Measurements from ENCODE around the gene ZNF574.

ZNF574 gene

DNA sequence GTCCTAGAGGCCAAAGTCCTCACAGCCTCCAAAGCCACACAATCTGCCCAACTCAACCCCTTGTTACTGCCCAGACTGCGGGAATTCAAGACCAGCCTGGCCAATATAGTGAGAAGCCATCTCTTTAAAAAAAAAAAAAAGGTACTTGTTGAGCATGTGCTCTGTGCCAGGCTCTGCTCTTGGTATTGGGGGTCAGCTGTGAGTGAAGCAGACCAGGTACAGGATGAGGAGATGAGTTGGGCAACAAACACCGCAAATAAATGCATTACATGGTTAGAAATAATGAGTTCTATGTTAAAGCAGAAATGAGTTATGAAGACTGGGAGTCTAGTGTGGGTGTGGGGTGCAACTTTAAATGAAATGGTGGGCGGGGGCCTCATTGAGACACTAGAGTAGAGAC lies 15.8 kb upstream of the ZNF574 start:
- no peak for DNase-seq

GRCh38 chr19:42062381-42062780 lies 13.6 kb upstream of the ZNF574 start:
- no peak for DNase-seq

DNA sequence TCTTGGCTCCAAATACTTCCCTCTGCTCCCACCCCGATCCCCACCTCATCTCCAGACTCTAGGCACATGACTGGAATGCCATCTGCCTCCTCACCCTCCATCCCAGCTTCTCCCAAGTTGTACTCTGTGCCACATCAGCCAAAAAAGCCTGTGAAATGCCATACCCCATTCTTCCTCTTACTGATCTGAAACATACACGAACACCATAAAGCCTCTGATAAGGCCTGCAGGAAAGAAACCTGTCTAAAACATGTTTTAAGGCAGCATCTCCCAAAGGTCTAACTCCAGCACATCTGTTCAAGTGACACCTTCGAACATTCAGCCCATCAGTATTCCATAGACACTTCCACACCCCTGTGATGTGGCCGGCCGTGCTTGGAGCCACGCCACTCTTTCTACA lies 11.5 kb upstream of the ZNF574 start:
- DNase-seq = no peak

DNA sequence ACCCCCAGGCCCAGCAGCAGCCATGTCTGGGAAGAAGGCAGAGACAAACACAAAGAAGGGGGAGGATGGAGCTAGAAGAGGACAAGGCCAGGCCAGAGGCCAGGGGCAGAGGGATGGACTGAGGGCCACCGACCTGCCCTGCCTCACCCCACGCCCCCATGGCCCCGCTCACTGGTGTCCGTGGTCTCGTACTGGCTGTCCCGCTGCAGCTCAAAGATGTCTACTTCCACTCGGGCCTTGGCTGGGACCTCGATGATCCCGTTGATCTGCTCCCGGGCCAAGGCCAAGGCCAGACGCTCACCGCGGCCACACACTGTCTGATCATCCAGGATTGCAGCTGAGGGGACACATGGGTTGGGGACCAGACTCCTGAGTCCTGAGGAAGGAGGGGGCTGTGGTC lies 10.9 kb upstream of the ZNF574 start:
- no peak for DNase-seq

GRCh38 chr19:42065511-42065910 lies 10.5 kb upstream of the ZNF574 start:
- DNase-seq = no peak

DNA sequence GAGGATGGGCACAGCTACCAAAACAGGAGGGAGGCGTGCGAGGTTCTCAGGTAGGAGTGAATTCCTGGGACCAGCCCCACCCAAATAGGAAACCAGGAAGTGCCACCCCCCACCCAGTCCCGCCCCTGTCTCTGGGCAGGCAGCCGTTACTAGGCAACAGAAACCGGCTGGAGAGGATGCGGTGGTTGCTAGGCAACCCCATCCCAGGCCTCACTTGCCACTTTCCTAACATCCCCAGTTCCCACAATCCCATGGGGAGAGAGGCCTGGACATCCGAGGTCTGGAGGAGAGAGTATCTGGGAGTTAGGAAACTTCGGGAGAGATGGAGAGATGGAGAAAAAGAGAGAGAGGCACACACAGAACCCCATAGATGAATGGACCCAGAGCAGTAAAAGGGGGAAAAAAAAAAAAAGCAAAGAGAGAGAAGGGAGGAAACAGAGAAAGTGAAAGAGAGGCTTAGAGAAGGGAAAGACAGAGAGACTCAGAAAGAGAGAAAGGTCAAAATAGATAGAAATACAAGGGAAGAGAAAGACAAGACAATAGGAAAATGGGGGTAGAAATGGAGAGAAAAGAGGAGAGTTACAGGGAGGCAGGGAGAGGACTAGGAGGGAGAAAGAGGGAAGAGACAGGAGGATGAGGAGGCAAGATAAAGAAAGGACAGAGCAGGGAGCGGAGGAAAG lies 9.8 kb upstream of the ZNF574 start:
- DNase-seq = no peak

DNA sequence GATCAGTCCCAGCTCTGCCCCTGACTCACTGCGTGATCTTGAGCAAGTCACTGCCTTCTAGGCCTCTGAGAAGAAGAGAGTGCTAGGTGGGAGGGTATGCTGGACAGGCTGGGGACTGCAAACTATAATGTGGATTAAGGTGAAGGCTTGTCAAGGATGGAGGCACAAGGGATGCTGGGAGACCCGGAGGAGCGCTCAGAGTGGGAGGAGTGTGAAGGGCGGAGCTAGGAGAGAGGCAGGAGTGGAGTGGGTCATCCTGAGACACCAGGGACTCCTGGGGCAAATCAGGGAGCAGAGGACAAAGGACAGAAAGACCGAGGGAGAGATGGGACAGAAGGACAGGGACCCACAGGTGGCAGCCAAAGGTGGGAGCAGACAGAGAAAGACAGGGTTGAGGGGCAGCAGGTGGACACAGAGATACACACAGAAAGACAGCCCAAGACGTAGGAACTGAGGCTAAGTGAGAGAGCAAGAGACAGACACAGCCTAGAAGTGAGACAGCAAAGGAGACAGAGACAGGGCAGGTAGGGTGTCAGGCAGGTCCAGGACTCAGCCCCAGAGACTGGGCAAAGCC lies 8.6 kb upstream of the ZNF574 start:
- DNase-seq = no peak

DNA sequence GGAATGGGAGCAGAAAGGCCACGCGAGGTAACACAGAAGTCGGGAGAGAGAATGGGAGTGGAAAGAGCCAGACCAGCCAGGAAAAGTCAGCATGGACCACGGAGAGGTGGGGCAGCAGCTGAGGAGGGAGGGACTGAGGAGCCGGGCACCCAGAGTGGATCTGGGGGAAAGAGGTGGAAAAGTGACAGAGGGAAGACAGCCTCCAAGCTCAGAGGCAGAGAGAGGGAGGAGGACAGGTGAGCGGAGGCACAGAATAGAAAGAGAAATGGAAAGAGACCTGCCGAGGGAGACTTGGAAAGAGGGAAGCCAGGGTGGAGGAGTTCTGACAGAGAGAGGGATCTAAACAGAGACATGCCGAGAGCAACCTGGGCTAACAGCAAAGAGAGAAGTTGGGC lies 7.6 kb upstream of the ZNF574 start:
- DNase-seq = no peak

DNA sequence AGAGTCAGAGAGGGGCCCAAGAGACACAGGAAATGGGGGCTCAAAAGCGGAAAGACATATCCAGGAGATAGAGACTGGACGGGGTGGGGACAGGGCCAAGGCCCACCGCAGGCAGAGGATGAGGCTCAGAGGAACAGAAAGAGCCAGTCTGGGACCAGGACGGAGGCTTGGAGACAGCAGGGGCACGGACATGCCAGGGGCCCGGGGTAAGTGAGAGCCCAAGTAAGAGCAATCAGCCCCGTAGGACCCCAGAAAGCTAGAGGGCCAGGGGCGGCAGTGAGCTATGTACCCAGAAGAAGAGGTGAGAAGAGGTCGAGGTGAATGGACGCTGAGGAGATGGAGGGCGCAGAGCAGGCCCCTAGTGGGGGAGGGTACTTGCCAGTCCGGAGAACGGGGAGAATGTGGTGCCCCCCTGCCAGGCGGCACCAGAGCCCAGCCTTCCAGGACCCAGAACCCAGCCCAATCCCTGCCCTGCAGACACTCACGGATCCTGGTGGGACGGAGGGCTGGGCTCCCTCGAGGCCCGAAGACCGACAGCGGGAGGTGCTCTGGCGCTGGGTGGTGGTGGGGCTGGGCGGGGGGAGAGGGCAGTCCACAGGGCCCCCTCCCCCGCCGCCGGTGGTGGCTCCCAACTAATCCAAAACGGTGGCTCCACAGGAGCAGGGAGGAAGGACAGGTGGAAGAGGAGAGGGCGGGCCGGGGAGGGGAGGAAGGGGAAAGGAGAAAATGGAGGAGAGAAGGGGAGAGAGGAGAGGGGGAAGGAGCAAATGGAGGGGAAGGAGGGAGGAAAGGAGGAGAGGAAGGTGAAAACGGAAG lies 7.0 kb upstream of the ZNF574 start:
- no peak for DNase-seq

- DNase-seq = no peak
These were observed 6.2 kb upstream of the ZNF574 start, which contains the start of gene GRIK5 for GRCh38 chr19:42069619-42070351. Gene GRIK5 (minus strand): TSS chr19:42070206. CDS start chr19:42065770, 4,436 bp downstream.

- DNase-seq = no peak
These were observed 4.7 kb upstream of the ZNF574 start for GRCh38 chr19:42071247-42071646.

DNA sequence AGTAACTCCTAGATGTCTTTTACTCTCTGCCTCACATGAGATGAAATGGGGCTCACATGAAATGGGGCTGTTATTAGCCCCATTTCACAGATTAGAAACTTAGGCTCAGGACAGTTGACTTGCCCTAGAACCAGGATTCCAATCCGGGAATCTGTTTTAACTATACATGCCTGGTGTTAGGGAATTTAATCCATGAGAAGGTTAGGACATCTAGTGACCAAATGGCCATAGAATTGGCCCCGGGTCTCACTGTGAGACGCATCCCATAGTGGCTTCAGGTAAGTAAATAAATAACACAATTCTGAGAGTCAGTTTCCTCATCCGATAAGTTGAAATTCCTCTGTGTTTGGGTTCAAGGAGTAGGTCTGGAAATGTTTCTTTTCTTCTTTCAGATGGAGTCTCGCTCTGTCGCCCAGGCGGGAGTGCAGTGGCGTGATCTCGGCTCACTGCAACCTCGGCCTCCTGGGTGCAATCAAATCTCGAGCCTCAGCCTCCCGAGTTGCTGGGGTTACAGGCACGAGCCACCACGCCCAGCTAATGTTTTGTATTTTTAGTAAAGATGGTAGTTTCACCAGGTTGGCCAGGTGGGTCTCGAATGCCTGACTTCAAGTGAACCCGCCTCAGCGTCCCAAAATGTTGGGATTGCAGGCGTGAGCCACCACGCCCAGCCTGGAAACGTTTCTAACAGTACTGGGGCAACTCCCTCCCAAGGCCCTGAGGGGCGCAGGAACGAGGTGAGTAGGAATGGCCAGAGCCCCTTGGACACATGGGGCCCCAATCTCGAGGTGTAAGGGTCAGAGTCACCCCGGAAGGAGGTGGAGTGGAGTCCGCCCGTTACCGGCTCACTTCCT lies 1.2 kb upstream of the ZNF574 start:
- DNase-seq = no peak

GRCh38 chr19:42075364-42075615 lies 676 bp upstream of the ZNF574 start:
- no peak for DNase-seq

- DNase-seq = no peak
These were observed 496 bp downstream of the ZNF574 start for GRCh38 chr19:42076380-42076944.

DNA sequence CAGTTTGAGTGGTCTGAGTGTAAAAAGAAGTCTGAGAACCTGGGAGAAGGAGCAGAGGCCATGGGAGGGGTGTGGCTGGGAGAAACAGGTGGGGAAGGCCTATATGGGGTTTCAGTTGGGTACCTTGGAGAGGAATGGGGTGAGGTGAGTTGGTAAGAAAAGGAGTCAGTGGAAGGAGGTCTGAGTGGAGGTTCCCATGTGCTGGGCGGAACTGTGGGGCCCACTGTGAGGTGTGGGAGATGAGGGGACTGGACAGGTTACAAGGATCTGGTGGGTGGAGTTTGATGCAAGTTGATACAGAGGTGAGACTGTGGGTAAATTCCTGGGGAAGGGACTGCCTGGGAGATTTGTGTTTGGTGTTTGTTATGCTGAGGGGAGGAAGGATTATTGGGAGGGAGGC lies 2.1 kb downstream of the ZNF574 start:
- no peak for DNase-seq

DNA sequence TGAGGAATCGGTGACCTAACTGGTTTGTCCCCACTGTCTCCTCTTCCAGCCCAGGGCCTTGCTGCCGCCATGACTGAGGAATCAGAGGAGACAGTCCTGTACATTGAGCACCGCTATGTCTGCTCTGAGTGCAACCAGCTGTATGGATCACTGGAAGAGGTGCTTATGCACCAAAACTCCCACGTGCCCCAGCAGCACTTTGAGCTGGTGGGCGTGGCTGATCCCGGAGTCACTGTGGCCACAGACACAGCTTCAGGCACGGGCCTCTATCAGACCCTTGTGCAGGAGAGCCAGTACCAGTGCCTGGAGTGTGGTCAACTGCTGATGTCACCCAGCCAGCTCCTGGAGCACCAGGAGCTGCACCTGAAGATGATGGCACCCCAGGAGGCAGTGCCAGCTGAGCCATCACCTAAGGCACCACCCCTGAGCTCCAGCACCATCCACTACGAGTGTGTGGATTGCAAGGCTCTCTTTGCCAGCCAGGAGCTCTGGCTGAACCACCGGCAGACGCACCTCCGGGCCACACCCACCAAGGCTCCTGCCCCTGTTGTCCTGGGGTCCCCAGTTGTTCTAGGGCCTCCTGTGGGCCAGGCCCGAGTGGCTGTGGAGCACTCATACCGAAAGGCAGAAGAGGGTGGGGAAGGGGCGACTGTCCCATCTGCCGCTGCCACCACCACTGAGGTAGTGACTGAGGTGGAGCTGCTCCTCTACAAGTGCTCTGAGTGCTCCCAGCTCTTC lies 2.7 kb downstream of the ZNF574 start:
- DNase-seq = no peak

GRCh38 chr19:42079276-42079669 lies 3.3 kb downstream of the ZNF574 start:
- no peak for DNase-seq

- DNase-seq = no peak
These were observed 4.2 kb downstream of the ZNF574 start for GRCh38 chr19:42079886-42080763.

DNA sequence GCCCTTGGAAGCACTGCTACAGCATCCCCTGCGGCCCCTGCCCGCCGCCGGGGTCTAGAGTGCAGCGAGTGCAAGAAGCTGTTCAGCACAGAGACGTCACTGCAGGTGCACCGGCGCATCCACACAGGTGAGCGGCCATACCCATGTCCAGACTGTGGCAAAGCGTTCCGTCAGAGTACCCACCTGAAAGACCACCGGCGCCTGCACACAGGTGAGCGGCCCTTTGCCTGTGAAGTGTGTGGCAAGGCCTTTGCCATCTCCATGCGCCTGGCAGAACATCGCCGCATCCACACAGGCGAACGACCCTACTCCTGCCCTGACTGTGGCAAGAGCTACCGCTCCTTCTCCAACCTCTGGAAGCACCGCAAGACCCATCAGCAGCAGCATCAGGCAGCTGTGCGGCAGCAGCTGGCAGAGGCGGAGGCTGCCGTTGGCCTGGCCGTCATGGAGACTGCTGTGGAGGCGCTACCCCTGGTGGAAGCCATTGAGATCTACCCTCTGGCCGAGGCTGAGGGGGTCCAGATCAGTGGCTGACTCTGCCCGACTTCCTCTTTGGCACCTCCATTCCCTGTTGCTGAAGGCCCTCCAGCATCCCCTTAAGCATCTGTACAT lies 4.9 kb downstream of the ZNF574 start:
- DNase-seq = no peak

DNA sequence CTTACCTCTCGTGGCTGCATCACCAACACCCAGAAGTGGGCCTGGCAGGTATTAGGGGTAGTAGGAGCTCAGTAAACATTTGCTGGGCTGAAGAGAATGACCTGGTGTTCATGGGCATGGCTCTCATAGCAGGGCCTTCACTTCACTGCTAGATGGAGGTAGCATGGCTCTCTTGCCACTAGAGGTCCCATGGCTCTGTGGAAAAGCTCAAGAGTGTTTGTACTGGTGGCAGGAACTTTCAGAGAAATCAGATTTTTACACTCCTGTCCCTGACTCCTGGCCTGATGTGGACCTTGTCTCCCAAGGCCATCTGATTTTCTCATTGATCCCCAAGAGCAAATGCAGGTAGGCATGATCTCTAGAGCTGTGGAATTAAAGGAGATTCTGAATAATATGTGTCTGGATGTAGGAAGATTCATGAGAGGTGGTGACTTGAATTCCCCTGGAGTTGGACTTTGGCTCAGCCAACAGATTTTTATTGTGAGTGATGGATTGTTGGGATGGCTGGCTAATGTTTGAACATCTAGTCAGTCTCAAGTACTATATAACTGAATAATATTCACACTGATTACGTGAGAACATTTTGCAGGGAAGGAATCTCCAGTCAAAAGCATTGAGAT lies 5.7 kb downstream of the ZNF574 start:
- DNase-seq = no peak
